Activated CD8-positive, alpha-beta memory T cell treated with anti-CD3 and anti-CD28 coated beads, Interleukin-2, amount 50 U/mL, for 4 hours (primary cell): ENCODE measurements around the gene SLC41A2.

ENCODE experiments used
- DNase-seq: peaks from one replicate; pipeline ENCODE4 v3.0.0-alpha.2; 2020

Gene SLC41A2

GRCh38 chr12:104929368-104929767 is 28.7 kb downstream of the SLC41A2 start:
- no peak for DNase-seq

DNA sequence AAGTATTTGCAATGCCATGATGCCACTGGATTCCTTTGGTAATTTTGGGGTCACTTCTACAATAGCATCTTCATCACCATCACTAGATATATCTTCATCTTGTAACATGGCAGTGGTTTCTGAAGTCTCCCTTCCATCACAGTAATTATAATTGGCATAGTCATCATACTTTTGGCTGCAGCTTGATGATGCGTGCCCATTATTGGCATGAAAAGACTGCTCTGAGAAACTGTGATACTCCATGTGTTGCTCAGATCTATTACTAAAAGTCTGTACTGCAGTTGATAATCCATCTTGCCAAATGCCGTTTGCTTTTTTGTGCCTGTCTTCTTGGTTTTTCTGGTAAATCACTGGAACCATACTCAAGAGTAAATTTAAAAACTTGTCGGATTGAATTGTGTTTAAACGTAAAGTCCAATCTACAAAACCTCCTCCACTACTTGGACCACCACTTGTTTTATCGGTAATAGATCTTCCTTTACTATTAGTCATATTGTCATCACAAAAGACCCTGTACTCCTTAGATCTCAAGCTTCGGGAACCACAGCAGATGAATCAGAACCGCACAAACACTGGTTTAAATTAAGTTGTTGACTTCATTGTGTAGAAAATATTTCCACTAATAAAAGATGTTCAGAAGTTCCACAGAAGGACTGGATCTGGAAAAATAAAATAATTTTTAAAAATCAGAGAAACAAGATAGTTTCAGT is 29.9 kb downstream of the SLC41A2 start:
- no peak for DNase-seq

DNA sequence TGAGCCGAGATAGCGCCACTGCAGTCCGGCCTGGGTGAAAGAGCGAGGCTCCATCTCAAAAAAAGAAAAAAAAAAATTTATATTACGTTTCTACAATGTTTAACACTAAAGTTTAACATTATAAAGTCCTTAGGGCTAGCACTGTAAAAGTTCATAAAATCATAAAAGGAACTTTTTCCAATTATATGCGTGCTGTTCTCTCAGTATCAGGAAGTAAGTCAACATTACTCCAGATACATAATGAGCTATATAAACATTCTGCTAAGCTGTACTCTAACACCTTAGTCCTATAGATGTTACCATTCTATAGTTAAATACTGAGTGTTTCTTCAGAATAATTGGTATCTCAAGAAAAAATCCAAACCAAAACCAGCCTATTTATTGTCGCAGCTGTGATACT is 32.6 kb downstream of the SLC41A2 start:
- DNase-seq, result no peak

DNA sequence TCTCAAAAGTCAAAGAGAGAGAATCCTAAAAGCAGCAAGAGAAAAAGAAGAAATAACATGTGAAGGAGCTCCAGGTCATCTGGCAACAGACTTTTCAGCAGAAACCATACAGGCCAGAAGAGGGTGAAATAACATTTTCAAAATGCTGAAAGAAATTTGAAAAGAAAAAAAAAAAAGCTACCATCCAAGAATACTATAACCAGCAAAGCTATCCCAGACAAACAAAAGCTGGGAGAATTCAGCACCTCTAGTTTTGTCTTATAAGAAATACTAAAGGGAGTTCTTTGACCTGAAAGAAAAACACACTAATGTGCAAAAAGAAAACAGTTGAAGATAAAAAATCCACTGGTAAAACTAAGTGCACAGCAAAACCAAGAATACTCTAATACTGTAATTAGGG is 36.8 kb downstream of the SLC41A2 start:
- DNase-seq, result no peak

DNA sequence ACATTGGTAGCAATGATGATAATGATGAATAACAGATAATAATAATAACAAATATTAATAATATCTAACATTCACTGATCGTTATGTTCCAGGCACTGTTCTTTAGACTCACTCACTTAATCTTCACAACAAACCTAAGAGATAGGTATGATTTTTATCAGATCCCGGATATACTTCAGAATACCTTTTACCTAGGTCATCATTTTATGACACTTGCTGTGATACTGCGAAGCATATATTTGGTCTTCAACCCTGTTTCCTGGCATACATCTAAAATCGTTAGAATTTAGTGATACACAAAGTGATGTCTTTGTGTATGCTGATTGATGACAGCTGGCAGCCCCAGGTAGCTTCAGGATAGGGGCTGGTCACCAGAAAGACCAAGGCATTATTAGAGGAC is 46.1 kb downstream of the SLC41A2 start:
- DNase-seq, result no peak

DNA sequence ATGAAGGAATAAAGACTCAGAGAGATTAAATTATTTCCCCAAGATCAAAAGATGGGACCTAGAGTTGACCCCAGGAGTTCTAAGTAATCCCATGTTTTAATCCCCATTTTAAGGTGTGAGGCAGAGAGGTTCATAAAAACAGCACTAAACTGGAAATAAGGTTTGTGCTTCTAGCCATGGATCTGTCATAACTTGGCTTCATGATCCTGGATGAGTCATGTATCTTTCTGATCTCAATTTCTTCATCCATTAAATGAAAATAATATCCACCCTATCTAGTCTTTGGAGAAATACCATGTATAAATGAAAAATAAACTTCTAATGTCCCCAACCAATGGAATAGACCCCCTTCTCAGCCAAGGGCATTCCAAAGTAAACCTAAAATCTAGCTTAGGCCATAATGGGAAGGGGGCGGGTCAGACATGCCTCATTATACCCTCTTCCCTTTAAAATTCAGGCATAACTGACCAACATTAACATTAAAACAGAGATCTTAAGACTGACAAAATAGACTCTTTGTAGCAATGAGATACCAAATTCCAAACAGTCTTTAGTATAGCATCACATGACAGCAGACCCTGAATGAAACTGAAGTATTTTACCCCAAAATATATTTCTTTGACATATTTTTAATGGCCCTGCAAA is 47.8 kb downstream of the SLC41A2 start:
- no peak for DNase-seq

DNA sequence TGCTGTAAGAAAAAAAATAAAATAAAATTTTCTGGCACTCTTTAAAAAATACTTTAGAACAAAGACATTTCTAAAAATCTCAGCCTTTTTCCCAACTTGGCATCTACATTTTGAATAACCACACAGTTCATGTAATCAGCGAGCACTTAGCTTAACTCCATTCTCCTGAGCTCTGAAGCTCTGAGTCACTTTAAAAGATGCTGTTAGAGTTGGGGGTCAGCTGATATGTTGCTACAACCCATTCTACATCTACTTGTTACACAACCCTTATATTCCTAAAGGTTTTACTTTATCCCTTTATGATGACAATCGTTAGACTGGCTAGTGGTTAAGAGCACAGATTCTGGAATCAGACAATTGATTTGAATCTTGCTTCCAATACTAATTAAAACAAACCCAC is 48.3 kb downstream of the SLC41A2 start:
- DNase-seq, result no peak
